Measurements from ENCODE around the gene ZAP70.
"Not testable (repeated sequence)": the region's sequence is repeated elsewhere in the genome, so short reads cannot be mapped to it uniquely, and the experiment has no call there.

Gene ZAP70

GRCh38 chr2:97713296-97714083 lies at the start of gene ZAP70:
TSS of gene ZAP70 (plus strand) at chr2:97713576. CDS start at chr2:97724037, 10,461 bp downstream.
- DNase-seq (ENCODE audit: low read depth, low spot score) = peak; percentile 41

DNA sequence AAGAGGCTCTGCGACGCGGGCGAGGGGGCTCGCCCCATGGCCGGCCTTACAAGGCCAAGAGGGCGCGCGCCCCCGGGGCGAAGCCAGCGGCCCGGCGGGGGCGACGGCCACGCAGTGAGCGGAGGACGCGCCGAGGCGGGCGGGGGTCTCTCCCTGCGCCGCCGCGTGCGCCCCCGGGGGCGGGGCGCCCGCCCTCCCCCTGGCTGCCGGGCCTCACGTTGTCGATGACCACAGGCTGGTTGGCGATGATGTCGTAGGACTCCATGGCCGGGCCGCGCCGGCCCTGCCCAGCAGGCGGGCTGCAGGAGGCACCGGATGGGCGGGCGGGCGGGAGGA lies 49.8 kb upstream of the ZAP70 start:
- no peak for DNase-seq (ENCODE audit: low read depth, low spot score)

DNA sequence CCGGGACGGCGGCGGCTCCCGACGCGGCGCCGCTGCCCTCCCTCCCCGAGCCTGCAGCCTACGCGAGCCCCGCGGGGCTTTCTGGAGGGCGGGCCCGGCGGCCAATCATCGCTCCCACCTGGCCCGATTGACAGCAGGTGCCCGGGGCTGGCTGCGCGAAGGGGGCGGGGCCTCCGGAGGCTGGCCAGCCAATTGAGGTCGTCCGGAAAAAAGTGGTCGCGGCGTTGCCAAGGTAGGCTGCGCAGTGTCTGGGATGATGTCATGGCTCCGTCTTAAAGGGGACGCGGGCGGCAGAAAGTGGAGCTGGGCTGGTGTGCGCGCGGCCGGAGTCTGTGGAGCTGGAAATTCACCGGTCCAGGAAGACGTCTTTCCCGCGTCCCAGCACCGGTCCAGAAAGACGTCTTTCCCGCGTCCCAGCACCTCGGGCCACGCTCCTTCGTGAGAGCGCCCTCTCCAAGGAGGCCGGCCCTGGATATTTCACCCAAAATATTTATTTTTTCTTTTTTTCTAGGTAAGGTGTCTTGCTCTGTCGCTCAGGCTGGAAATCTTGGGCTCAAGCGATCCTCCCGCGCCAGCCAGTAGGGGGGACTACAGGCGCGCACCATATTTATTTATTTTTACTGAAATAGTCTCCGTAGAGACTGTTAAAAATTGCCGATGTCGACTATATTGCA lies 49.3 kb upstream of the ZAP70 start, which contains the start of gene ACTR1B:
TSS of gene ACTR1B (minus strand) at position 83 of the 674 bp plus-strand sequence. CDS start 154 bp downstream, outside the sequence.
- peak; percentile 99 for DNase-seq (ENCODE audit: low read depth, low spot score)

GRCh38 chr2:97664636-97664970 lies 48.8 kb upstream of the ZAP70 start:
- DNase-seq (ENCODE audit: low read depth, low spot score) = peak; percentile 37

DNA sequence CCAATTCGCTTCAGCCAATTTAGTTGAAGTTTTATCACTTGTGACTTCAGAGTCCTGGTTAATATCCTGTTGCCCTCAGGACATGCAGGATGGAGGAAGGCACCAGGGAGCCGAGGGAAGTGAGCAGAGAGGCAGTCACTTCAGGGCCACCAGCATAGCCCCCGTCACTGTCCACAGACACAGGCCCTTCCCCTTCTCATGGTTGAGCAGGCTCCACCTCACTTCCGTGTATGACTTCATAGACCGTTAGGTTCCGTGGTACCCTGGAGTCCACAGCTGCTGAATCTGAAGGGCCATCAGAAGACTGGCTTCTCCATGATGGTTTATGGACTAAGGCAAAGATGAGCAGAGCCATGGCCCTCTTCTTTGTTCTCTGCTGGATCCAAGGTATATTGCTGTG lies 43.9 kb upstream of the ZAP70 start, which contains the start of gene C2orf92:
TSS of gene C2orf92 (plus strand) at position 266 of the 400 bp plus-strand sequence. CDS start at position 342, 76 bp downstream.
- DNase-seq (ENCODE audit: low read depth, low spot score) = no peak

DNA sequence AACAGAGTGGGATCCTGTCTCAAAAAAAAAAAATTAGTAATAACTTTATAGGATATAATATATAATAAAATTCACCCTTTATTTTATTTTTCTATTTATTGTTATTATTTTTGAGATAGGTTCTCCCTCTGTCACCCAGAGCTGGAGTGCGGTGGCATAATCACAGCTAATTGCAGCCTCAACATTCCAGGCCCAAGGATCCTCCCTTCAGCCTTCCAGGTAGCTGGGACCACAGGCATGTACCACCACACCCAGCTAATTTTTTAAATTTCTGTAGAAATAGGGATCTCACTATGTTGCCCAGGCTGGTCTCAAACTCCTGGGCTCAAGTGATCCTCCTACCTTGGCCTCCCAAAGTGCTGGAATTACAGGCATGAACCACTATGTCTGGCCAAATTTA lies 42.9 kb upstream of the ZAP70 start:
- DNase-seq (ENCODE audit: low read depth, low spot score) = no peak

DNA sequence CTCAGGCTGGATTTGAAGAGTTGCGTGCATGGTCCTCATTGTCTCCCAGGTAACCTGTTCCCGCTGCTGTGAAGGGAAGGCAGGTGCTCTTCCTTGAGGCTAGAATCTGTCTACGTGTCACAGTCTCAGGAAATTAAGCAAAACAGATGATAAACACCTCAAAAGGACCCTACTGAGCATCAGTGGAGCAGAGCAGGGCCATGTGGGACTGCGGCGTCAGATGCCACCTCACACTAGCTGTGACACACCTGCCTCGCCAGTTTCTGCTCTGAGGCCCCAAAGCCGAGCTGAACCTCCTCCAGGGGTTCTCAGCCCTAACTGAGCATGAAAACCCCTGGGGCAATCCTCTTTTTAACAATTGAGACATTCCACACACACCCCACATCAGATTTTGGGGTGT lies 41.9 kb upstream of the ZAP70 start:
- no peak for DNase-seq (ENCODE audit: low read depth, low spot score)

GRCh38 chr2:97672606-97673140 lies 40.7 kb upstream of the ZAP70 start:
- not testable (repeated sequence) for DNase-seq (ENCODE audit: low read depth, low spot score)

DNA sequence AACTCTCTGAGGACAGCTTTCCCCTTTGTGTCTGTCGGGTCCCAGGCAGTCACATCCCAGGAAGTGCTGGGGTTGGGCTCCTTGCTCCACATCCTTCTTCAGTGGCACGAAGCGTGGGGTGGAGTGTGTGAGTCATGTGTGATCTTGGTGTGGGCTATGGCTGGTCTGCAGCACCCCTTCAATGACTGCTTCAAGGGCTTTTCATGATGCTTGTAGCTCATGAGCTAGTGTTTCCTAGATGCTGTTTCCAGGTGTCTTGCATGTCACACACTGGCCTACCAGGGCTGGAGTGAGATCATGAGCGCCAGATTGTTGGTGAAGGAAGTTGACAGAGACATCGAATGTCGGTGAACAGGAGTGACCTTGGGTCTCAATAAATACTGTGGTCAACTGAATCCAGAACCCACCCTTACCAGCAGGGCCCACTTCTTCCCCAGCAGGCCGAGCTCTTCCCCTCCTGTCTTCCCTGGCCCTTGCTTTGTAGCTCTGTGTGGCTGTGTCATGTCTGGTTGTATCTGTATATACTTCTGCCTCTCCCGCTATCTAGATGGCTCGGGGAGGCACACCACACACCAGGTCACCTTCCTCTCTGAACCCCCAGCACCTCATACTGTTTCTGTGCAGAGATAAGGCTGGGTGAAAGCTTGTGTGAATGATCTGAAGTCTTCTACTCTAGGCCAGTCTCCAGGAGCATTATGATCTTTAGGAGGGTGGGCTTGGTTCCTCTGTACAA lies 40.0 kb upstream of the ZAP70 start:
- no peak for DNase-seq (ENCODE audit: low read depth, low spot score)

DNA sequence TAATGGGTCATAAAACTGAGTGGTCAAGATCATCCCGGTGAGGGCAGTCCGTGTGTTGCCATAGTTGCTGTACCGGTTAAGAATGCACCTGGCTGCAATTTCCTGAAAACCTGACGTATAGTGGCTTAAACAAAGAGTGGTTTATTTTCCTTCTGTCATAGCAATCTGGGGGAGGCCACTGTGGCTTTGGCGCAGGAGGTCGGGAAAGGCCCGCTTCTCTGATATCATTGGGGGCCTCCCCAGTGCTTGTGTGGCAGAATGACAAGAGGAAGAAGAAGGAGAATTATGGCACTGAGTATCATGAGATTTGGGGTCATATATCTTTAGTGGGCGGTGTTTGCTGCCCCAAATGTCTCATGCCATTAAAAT lies 39.5 kb upstream of the ZAP70 start:
- no peak for DNase-seq (ENCODE audit: low read depth, low spot score)

DNA sequence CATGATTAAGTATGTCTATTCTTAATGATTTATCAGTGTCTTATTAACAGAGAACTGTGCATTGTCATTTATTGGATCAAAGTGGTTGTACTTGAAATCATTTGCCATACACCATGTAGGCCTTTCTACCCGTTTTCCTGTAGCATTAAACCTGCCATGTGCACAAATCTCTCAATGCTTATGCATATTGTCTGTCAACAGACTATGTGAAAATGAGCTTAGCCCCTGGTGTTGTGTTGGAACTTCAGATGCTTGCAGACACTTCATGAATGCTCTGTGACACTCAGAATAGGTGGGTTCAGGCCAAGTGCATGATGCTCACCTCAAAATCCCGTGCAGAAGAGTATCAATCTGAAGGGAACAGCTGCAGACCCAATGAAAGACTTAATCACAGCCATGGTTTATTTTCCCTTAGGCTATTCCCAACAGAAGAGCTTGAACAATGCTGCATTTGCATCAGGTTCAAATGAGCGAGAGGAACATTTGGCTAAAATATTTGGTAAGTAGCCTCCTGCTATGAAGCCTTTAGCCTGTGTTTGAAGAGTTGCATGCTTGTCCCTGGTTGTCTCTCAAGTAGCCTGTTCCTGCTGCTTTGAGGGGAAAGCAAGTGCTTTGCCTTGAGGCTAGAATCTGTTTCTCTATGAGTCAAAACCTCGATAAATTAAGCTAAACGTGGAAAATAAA lies 37.8 kb upstream of the ZAP70 start:
- DNase-seq (ENCODE audit: low read depth, low spot score) = peak; percentile 51

- no peak for DNase-seq (ENCODE audit: low read depth, low spot score)
These were observed 36.8 kb upstream of the ZAP70 start for GRCh38 chr2:97676620-97677019.

- DNase-seq (ENCODE audit: low read depth, low spot score) = no peak
These were observed 35.9 kb upstream of the ZAP70 start for GRCh38 chr2:97677480-97677879.

DNA sequence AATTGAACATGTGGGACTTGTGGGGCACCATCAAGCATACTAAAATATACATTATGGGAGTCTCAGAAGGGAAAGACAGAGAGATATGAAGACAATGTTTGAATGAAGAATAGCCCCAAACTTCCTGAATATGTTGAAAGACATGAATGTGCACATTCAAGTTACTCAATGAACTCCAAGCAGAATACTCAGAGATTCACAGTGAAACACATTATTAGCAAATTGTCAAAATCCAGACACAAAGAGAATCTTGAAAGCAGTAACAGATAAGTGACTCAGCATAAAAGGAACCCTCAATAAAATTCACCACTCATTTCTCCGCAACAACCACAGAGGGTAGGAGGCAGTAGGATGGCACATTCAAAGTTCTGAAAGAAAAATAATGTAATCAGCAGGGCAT lies 35.1 kb upstream of the ZAP70 start:
- no peak for DNase-seq (ENCODE audit: low read depth, low spot score)

DNA sequence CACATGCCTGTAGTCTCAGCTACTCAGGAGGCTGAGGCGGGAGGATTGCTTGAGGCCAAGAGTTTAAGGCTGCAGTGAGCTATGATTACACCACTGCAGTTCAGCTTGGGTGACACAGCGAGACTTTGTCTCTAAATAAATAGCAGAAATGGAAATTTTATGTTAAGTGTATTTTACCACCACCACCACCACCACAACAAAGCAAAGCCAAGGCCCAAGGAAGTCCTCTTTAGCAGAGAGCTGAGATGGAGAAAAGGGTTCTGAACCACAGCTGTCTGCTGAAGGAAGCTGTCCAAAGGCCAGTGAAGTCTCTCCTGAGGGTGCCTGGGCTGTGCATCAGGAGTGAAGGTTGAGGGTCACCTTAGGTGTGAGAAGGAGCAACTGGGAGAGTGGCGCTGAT lies 26.1 kb upstream of the ZAP70 start:
- DNase-seq (ENCODE audit: low read depth, low spot score) = not testable (repeated sequence)

- no peak for DNase-seq (ENCODE audit: low read depth, low spot score)
These were observed 25.1 kb upstream of the ZAP70 start for GRCh38 chr2:97688062-97688827.

- DNase-seq (ENCODE audit: low read depth, low spot score) = peak; percentile 87
These were observed 22.2 kb upstream of the ZAP70 start for GRCh38 chr2:97691166-97691565.

GRCh38 chr2:97693476-97693875 lies 19.9 kb upstream of the ZAP70 start:
- DNase-seq (ENCODE audit: low read depth, low spot score) = no peak

GRCh38 chr2:97695744-97696143 lies 17.6 kb upstream of the ZAP70 start:
- DNase-seq (ENCODE audit: low read depth, low spot score) = peak; percentile 41

GRCh38 chr2:97697252-97698235 lies 15.8 kb upstream of the ZAP70 start:
- peak; percentile 87 for DNase-seq (ENCODE audit: low read depth, low spot score)
